Measurements from ENCODE around the gene GPC6.

The GPC6 gene

DNA sequence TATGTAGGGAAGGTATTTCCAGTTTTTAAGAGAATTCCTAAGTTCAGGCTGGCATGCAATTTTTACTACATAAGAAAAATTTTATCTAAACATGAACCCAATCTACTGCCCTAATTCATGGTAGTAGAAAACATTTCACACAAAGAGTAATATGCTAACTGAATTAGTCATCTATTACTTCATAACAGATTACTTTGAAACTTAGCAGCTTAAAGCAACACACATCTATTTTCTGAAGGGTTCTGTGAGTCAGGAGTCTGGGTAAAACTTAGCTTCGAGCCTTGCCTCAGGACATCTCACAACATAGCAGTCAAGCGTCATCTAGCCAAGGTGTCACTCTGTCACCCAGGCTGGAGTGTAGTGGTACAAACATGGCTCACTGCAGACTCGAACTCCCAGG lies 715.4 kb downstream of the GPC6 start:
- Histone ChIP-seq H3K9me3 (ENCODE audit: control insufficient read depth, low read length) (no peaks in the 10 kb centered on the region), H3K36me3 (ENCODE audit: control insufficient read depth, insufficient read depth, low read length) (no peaks in the 10 kb centered on the region), H3K27ac (ENCODE audit: low read depth, low read length, severe bottlenecking) (no peak overlapping the region), H3K4me3 (ENCODE audit: extremely low read depth, insufficient read depth, low read length, poor library complexity, severe bottlenecking) (no peak overlapping the region), H3K4me1 (ENCODE audit: control insufficient read depth, insufficient read depth, low read length, poor library complexity, severe bottlenecking) (no peaks in the 10 kb centered on the region)
- WGBS, 2 experiments (ENCODE audit: insufficient coverage in 2 of 2): 90 to 100% methylated on average over 1 to 3 of the region's 3 CpGs

DNA sequence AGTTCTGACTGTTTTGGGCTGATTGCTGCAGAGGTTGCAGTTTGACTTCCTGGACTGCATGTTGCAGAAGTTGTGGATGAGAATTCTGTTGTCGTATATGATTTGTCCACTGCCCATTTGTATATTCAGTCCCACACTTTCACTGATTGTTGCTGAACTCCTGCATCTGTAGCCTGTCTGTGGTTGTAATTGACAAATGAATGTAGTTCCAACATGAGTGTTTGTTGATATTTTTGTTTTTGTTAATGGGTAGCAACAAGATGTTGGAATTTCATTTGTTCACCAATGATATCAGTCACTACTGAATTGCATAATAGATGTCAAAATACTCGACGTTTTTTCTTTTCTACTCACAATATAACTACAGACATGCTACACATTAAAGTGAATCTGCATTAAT lies 719.0 kb downstream of the GPC6 start:
- WGBS, 2 experiments (ENCODE audit: insufficient coverage in 2 of 2): 67 to 100% methylated on average over 2 of the region's 3 CpGs
- Histone ChIP-seq H3K4me1 (ENCODE audit: control insufficient read depth, insufficient read depth, low read length, poor library complexity, severe bottlenecking) (no peaks in the 10 kb centered on the region), H3K9me3 (ENCODE audit: control insufficient read depth, low read length) (no peaks in the 10 kb centered on the region), H3K4me3 (ENCODE audit: extremely low read depth, insufficient read depth, low read length, poor library complexity, severe bottlenecking) (no peak overlapping the region), H3K36me3 (ENCODE audit: control insufficient read depth, insufficient read depth, low read length) (no peaks in the 10 kb centered on the region), H3K27ac (ENCODE audit: low read depth, low read length, severe bottlenecking) (no peak overlapping the region)

DNA sequence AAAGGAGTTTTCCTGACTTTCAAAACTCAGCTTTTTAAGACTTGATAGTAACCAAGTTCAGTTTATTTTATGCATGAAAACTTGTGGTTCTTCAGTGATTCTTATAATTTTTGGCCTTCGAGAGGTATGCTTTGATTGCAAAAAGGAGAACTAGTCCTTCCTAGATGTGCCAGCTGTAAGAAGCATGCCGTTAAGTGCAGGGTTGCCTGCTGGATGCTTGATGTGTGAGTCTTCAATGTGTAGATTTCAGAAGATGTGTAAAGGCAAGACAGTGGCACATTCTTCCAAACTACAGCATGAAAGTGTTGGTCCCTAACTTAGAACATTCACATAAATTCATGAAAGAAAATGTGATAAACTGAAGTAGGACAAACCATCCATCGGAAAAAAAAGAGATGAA lies 720.4 kb downstream of the GPC6 start:
- Histone ChIP-seq H3K4me1 (ENCODE audit: control insufficient read depth, insufficient read depth, low read length, poor library complexity, severe bottlenecking) (no peaks in the 10 kb centered on the region), H3K27ac (ENCODE audit: low read depth, low read length, severe bottlenecking) (no peak overlapping the region)
- WGBS, 2 experiments (ENCODE audit: insufficient coverage in 2 of 2): 80 to 83% methylated on average over 1 to 2 of the region's 3 CpGs

DNA sequence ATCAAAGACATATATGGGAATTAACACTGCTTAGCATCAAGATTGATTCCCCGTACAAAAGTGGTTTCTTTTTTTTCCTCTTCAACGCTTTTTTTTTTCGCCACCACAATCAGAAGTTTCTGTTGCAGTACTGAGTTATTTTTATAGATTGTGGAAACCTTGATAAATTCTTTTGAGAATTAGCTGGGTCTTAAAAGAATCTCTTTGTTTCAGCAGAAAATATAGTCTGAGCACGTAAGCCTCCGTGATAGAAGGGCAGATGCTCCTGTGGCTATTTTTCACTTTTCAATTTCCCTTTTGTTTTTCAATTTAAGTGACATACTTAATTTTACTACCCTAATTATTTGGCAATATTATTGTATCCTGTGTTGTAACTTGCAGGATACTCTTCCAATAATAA lies 721.0 kb downstream of the GPC6 start:
- no peak overlapping the region for H3K4me3 ChIP-seq (ENCODE audit: extremely low read depth, insufficient read depth, low read length, poor library complexity, severe bottlenecking)
- no peak overlapping the region for H3K27ac ChIP-seq (ENCODE audit: low read depth, low read length, severe bottlenecking)
- WGBS, 2 experiments (ENCODE audit: insufficient coverage in 2 of 2): 86% methylated on average over 2 of the region's 5 CpGs; no CpG with 5 or more reads in 1 of the 2 experiments
- H3K9me3 ChIP-seq (ENCODE audit: control insufficient read depth, low read length): no peaks in the 10 kb centered on the region
- no peaks in the 10 kb centered on the region for H3K4me1 ChIP-seq (ENCODE audit: control insufficient read depth, insufficient read depth, low read length, poor library complexity, severe bottlenecking)
- H3K36me3 ChIP-seq (ENCODE audit: control insufficient read depth, insufficient read depth, low read length): no peaks in the 10 kb centered on the region

More for the DNA sequence above, 720.4 kb downstream of the GPC6 start:
- no peaks in the 10 kb centered on the region for H3K36me3 ChIP-seq (ENCODE audit: control insufficient read depth, insufficient read depth, low read length)
- no peaks in the 10 kb centered on the region for H3K9me3 ChIP-seq (ENCODE audit: control insufficient read depth, low read length)
- H3K4me3 ChIP-seq (ENCODE audit: extremely low read depth, insufficient read depth, low read length, poor library complexity, severe bottlenecking): no peak overlapping the region

DNA sequence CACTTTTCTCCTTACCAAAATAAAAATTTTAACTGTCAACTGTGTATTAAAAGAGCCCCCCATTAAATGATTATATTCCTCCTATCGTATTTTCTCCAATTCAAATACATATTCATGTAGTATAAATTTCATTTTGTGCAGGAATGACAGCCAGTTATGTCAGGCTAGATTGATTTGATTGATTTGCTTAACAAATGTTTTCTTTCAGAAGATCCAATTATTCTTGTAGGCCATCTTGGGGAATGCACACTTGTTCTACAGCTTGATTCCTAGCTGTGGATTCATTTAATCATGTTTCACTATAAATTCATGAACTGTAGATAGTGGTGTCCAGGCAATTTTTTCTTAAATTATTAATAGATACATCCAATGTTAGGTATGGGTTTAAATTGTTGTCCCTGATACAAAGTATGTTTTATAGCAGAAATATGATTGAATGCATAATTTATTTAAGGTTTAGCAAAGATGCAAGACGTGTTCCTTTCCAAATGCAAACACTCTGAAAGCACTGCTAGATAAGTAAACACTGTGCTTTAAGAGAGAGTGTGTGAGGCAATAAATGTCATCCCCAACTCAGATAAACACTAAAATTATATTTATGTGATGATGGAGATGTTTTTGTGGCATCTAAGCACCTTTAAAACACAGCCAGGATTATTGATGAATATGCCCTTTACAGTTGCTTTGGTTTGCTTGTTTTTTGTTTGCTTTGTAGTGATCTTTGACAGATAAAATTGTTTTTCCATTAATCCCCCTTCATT lies 721.7 kb downstream of the GPC6 start:
- Histone ChIP-seq H3K36me3 (ENCODE audit: control insufficient read depth, insufficient read depth, low read length) (no peaks in the 10 kb centered on the region), H3K4me1 (ENCODE audit: control insufficient read depth, insufficient read depth, low read length, poor library complexity, severe bottlenecking) (no peaks in the 10 kb centered on the region), H3K9me3 (ENCODE audit: control insufficient read depth, low read length) (no peaks in the 10 kb centered on the region), H3K27ac (ENCODE audit: low read depth, low read length, severe bottlenecking) (no peak overlapping the region), H3K4me3 (ENCODE audit: extremely low read depth, insufficient read depth, low read length, poor library complexity, severe bottlenecking) (no peak overlapping the region)
- no CpG with 5 or more reads among the region's 2 CpGs for WGBS, 2 experiments (ENCODE audit: insufficient coverage in 2 of 2)

DNA sequence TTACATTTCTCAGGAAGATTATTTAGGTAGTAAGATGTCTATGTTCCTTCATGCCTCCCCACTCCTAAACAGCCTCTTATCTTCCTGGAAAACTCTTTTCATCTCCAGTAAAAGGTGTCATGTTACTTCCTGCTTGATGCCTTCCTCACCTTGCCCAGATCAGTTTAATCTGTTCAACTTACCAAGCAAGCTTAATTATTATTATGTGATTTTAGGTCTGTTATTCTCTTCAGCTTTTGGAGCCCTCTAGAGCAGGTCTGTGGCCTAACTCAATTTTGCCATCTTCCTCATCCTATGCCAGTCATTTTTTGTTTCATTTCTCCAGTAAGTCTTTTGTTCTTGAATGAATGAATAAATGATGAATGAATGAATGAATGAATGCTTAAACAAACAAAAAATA lies 724.5 kb downstream of the GPC6 start:
- H3K9me3 ChIP-seq (ENCODE audit: control insufficient read depth, low read length): no peaks in the 10 kb centered on the region
- H3K36me3 ChIP-seq (ENCODE audit: control insufficient read depth, insufficient read depth, low read length): no peaks in the 10 kb centered on the region
- H3K4me3 ChIP-seq (ENCODE audit: extremely low read depth, insufficient read depth, low read length, poor library complexity, severe bottlenecking): no peak overlapping the region
- H3K27ac ChIP-seq (ENCODE audit: low read depth, low read length, severe bottlenecking): no peak overlapping the region
- H3K4me1 ChIP-seq (ENCODE audit: control insufficient read depth, insufficient read depth, low read length, poor library complexity, severe bottlenecking): no peaks in the 10 kb centered on the region

DNA sequence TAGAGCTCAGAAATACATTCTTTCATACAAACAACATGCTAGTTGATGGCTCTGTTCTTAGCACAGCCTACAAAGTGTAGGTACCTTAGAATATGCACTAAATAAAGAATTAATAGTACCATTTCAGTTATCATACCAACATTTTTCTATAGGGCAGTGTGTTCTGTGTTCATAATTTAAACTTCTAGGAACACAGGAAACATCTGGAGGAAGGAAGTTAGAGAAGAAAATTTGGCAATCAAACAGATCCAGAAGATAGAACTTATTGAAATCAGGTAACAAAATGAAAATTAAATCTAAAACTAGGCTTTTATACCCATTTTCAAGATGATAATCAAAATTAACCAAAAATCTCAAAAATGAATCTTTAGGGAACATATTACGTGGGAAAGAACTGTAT lies 725.3 kb downstream of the GPC6 start:
- no peaks in the 10 kb centered on the region for H3K4me1 ChIP-seq (ENCODE audit: control insufficient read depth, insufficient read depth, low read length, poor library complexity, severe bottlenecking)

DNA sequence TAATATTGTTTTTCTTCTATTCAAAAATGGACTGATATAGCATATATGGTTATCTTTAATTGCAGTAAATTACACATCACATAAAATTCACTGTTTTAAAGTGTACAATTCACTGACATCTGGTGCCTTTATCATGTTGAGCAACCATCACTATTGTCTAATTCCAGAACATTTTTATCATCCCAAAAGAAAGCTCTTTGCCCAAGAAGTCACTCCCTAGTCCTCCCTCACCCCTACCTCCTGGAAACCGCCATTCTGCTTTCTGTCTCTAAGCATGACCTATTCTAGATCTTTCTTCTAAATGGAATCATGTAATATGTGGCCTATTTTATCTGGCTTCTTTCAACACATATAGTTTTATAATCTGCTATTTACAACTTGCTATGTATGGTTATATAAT lies 727.2 kb downstream of the GPC6 start:
- Histone ChIP-seq H3K4me1 (ENCODE audit: control insufficient read depth, insufficient read depth, low read length, poor library complexity, severe bottlenecking) (no peaks in the 10 kb centered on the region), H3K27ac (ENCODE audit: low read depth, low read length, severe bottlenecking) (no peak overlapping the region), H3K36me3 (ENCODE audit: control insufficient read depth, insufficient read depth, low read length) (no peaks in the 10 kb centered on the region), H3K9me3 (ENCODE audit: control insufficient read depth, low read length) (no peaks in the 10 kb centered on the region), H3K4me3 (ENCODE audit: extremely low read depth, insufficient read depth, low read length, poor library complexity, severe bottlenecking) (no peak overlapping the region)
- no CpG with 5 or more reads among the region's 1 CpG for WGBS, 2 experiments (ENCODE audit: insufficient coverage in 2 of 2)

More for the DNA sequence above, 725.3 kb downstream of the GPC6 start:
- Histone ChIP-seq H3K36me3 (ENCODE audit: control insufficient read depth, insufficient read depth, low read length) (no peaks in the 10 kb centered on the region), H3K9me3 (ENCODE audit: control insufficient read depth, low read length) (no peaks in the 10 kb centered on the region), H3K4me3 (ENCODE audit: extremely low read depth, insufficient read depth, low read length, poor library complexity, severe bottlenecking) (no peak overlapping the region), H3K27ac (ENCODE audit: low read depth, low read length, severe bottlenecking) (no peak overlapping the region)
- no CpG with 5 or more reads among the region's 1 CpG for WGBS, 2 experiments (ENCODE audit: insufficient coverage in 2 of 2)

DNA sequence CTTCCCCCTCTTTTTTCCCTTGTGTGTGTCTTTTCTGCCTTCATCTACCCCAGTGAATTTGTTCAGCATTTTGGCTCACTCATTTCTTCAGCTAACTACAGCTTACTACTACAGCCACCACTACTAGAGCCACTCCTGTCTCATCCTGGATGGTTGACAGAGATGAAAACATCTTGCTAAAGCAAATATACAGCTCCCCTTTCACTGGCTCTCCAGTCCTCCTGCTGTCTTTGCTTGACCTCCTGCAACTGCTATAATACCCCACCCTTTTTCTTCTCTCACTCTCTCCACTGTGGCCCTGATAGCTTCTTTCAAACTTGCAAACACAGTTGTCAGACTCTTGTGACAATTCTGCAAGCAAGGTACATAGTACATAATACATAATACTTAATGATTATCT lies 729.3 kb downstream of the GPC6 start:
- H3K27ac ChIP-seq (ENCODE audit: low read depth, low read length, severe bottlenecking): no peak overlapping the region
- H3K4me3 ChIP-seq (ENCODE audit: extremely low read depth, insufficient read depth, low read length, poor library complexity, severe bottlenecking): no peak overlapping the region
- H3K9me3 ChIP-seq (ENCODE audit: control insufficient read depth, low read length): no peaks in the 10 kb centered on the region
- H3K4me1 ChIP-seq (ENCODE audit: control insufficient read depth, insufficient read depth, low read length, poor library complexity, severe bottlenecking): no peaks in the 10 kb centered on the region
- H3K36me3 ChIP-seq (ENCODE audit: control insufficient read depth, insufficient read depth, low read length): no peaks in the 10 kb centered on the region

DNA sequence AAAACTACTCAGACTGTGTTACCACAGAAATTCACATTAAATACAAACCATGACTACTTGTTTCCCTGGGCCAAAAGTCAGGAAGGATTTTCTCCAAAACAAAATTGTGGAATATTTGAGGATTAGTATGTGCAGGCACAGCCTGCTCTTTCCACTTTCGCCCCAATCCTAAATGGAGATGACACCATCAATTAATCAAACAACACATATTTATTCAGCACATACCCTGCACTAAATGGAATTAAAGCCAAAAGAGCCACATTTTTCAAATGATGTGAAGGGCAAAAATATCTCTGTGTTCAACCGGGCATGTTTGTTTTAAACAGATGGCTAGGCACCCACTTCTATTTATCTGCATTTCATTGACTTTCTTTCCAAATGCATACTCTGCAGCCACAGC lies 729.8 kb downstream of the GPC6 start:
- H3K4me3 ChIP-seq (ENCODE audit: extremely low read depth, insufficient read depth, low read length, poor library complexity, severe bottlenecking): no peak overlapping the region
- no peak overlapping the region for H3K27ac ChIP-seq (ENCODE audit: low read depth, low read length, severe bottlenecking)
- H3K9me3 ChIP-seq (ENCODE audit: control insufficient read depth, low read length): no peaks in the 10 kb centered on the region
- no peaks in the 10 kb centered on the region for H3K4me1 ChIP-seq (ENCODE audit: control insufficient read depth, insufficient read depth, low read length, poor library complexity, severe bottlenecking)
- H3K36me3 ChIP-seq (ENCODE audit: control insufficient read depth, insufficient read depth, low read length): no peaks in the 10 kb centered on the region
- WGBS, 2 experiments (ENCODE audit: insufficient coverage in 2 of 2): 96 to 100% methylated on average over 1 to 2 of the region's 2 CpGs

DNA sequence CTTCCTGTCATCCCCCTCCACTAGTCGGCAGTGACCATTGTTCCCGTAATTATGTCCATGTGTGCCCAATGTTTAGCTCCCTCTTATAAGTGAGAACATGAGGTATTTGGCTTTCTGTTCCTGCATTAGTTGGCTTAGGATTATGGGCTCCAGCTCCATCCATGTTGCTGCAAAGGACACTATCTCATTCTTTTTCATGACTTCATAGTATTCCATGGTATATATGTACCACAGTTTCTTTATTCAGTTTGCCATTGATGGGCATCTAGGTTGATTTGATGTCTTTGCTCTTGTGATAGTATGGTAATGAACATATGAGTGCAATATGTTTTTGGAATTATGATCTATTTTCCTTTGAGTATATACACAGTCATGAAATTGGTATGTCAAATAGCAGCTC lies 730.8 kb downstream of the GPC6 start:
- WGBS, 2 experiments (ENCODE audit: insufficient coverage in 2 of 2): 100% methylated on average over 2 of the region's 2 CpGs; no CpG with 5 or more reads in 1 of the 2 experiments
- Histone ChIP-seq H3K4me3 (ENCODE audit: extremely low read depth, insufficient read depth, low read length, poor library complexity, severe bottlenecking) (no peak overlapping the region), H3K9me3 (ENCODE audit: control insufficient read depth, low read length) (no peaks in the 10 kb centered on the region), H3K36me3 (ENCODE audit: control insufficient read depth, insufficient read depth, low read length) (no peaks in the 10 kb centered on the region), H3K4me1 (ENCODE audit: control insufficient read depth, insufficient read depth, low read length, poor library complexity, severe bottlenecking) (no peaks in the 10 kb centered on the region), H3K27ac (ENCODE audit: low read depth, low read length, severe bottlenecking) (no peak overlapping the region)
